Ureter (tissue), 1 donor: ENCODE data around the gene CSH1. TPM values are rescaled to one million over a fixed set of nuclear protein-coding genes. Genes with fewer than 3 reads are reported as not detected.
"Not testable (repeated sequence)": the region's sequence is repeated elsewhere in the genome, so short reads cannot be mapped to it uniquely, and the experiment has no call there.

Experiments
- DNase-seq: peaks from one replicate; pipeline ENCODE4 v3.0.0-alpha.2; 2020; ENCODE audit warnings: low spot score
- total RNA-seq: library from RNA; stranded (reverse); gene quantifications from one replicate; pipeline ENCODE4 v1.2.4, GENCODE V29; 2023
- donor health status: DM: yes; HTN: yes; CAD: no.

Gene CSH1
- total RNA-seq, 1 donor from 2014 or later = not detected

DNA sequence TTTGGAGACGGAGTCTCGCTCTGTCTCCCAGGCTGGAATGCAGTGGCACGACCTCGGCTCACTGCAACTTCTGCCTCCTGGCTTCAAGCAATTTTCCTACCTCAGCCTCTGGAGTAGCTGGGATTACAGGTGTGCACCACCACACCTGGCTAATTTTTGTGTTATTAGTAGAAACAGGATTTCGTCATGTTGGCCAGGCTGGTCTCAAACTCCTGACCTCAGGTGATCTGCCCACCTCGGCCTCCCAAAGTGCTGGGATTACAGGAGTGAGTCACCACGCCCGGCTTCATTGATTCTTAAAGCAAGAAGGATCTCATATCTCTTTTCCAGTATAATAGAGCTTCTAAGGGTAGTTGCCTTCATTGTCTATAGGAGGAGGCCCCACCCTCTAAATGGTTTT is 8.4 kb upstream of the CSH1 start:
- DNase-seq = not testable (repeated sequence)

GRCh38 chr17:63903787-63904201 is 7.4 kb upstream of the CSH1 start:
- not testable (repeated sequence) for DNase-seq

DNA sequence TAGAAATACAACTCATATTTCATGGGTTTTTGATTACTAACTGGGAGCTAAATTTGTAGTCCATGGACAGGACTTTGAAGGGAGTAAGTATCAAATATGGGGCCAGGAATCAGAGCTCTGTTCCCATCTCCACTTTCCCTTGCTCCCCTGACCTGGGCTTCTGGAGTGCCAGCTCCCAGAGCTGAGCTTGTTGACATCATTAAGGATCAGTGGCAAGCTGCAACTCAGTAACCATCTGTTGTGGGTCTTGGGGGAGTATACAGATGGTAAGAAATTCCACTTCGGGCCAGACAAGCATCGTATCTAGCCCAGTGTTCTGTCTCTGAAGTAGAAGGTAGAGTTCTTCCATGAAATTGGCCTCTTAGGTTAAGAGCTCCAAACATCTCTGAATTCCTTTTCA is 5.6 kb upstream of the CSH1 start:
- DNase-seq = not testable (repeated sequence)

DNA sequence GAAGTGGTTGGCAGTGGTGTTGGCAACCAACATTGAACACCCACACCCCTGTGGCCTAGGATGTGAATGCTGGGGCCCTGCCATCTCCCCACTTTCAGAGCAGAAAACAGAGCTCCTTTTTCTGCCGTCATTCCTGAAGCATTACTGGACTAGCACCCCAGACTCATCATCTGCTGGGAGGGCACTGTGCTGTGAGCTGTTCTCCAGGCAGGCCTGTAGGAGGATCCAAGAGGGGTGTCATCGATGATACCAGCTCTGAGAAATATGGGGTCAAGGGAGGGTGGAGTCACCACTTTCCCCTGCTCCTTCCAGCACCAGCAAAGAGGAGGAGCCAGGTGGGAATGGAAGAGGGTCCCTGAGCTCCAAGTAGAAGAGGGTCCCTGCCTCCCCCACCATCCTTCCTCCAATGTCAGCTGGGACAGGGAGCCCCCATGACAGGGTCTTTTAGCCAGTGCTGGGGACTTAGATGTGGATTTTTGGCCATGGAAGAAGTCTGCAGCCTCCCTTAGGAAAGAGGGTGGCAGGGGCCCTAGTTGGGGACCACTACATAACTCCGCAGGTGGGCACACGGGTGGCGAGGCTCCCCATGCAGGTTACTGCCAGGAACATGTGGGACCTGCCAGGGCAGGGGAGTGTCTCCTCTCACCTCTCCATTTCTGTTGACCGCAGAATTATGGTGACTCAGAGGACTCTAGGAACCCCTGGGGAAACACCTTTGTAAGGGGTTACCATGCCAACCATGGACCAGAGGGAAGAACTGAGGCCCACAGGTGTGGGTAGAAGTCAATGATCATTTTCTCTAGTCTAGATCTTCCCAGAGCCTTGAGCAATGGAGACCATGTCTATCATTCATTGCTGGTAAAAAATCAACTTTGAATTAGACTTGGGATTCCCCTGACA is 2.8 kb upstream of the CSH1 start:
- DNase-seq = not testable (repeated sequence)

DNA sequence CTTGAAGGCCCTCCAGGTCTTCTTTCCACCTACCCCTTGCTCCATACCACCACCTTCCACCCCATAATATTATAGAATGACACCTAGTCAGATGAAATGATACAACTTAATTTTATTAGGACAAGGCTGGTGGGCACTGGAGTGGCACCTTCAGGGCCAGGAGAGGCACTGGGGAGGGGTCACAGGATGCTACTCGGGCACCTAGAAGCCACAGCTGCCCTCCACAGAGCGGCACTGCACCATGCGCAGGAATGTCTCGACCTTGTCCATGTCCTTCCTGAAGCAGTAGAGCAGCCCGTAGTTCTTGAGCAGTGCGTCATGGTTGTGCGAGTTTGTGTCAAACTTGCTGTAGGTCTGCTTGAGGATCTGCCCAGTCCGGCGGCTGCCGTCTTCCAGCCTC is 1.6 kb downstream of the CSH1 start:
- not testable (repeated sequence) for DNase-seq

DNA sequence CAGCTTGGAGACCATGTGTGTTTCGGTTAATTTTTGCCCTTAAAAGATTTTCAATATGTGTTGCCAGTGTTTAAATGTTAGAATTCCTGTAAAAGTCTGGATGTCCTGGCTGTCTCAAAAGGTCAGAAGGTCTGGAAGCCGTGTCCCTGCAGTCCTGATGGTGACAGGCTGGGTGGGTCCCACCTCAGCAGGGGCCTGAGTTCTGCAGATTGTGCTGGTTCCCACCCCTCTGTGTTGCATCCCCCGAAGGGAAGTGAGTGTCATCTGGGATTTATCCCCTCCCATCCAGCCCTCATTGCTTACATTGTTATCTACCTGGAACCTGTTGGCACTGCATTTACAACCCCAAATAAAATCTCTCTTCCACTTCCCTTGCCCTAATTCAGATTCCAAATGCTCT is 2.4 kb downstream of the CSH1 start:
- DNase-seq = not testable (repeated sequence)

- not testable (repeated sequence) for DNase-seq
Measured at GRCh38 chr17:63892316-63893037, 3.9 kb downstream of the CSH1 start.

DNA sequence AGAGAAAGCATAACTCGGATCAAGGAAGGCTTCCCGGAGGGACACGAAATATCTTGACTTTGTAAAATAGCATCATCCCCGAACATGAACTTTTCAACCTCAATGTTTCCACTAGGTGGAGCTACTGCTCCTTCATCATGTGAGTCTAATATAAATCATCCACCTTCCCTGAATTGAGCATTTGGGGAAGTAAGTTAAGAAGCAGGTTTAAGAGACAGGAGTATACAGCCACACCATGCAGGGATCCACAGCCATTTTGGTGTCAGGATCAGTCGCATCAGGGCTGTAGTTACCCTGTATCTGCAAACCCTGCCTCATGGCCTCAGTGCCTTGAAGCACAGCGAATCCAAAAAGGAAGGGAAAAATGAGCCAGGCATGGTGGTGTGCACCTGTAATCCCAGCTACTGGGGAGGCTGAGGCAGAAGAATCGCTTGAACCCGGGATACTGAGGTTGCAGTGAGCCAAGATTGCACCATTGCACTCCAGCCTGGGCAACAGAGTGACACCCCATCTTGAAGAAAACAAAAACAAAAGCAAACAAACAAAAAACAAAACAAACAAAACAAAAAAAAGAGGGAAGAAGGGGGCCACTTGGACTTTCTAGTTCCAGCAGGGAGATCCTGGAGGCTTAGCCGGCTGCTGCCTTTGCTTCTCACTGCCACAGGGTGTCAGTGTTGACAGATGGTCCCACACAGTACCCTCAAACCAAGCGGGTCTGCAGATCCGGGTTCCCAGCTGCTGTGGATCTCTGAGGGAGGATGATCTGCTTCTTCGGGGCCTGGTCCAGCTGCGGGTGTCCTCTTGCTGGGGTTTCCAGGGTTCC is 7.1 kb downstream of the CSH1 start:
- not testable (repeated sequence) for DNase-seq

- not testable (repeated sequence) for DNase-seq
Measured at GRCh38 chr17:63885119-63885518, 11.3 kb downstream of the CSH1 start.

DNA sequence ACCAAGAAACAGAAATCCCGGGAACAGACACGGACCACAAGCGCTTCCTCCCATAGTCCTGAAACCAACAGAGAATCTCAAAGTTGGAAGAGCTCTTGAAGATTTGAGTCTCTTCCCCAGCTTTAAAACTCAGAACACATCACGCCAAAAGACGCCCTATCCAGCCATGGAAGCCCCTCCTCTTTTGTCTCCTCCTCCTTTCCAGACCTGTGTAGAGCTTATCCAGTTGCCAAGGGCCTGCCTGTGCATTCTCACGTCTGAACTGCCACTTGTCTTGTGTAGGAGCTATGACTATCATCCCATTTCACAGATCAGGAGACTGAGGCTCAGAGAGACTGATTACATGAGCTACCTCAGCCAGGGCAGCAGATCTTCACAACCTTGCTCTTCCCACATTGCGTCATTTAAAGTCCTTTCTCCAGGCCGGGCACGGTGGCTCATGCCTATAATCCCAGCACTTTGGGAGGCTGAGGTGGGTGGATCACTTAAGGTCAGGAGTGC is 13.7 kb downstream of the CSH1 start:
- DNase-seq = not testable (repeated sequence)

DNA sequence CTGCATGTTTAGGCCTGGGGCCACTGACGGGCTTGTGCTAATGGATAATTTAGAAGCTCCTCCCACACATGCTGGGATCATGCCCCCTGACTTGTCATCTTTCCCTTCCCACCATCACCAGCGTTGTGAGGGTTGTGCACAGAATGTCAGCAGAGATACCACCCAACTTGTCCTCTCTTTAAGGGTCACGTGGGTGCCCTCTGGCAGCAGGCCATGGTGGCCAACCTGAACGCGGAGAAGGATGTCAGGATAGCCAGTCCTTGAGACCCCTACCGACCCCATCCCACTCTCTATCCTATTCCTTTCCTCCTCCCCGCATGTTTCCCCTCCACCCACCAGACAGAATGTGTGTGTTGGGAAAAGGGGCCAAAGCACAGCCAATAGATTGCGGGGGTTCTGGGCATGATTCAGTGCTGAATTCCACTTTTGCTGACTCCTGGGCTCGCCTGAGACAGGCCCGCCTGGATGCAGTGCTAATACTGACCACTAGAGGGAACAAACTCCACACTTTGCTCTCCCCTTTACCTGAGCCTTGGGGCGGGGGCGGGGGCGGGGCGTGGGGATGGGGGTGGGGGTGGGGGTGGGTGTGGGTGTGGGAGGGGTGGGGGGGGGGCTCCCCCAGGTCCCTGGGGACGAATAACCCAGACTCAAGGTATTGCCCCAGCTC is 14.3 kb downstream of the CSH1 start, which contains the start of gene GH2:
Gene GH2, minus strand, starts transcription at position 10 of the 667 bp plus-strand sequence. CDS start 143 bp downstream, outside the sequence.
- peak; percentile 51 for DNase-seq

- DNase-seq = not testable (repeated sequence)
Measured at GRCh38 chr17:63881337-63881736, 15.0 kb downstream of the CSH1 start.

DNA sequence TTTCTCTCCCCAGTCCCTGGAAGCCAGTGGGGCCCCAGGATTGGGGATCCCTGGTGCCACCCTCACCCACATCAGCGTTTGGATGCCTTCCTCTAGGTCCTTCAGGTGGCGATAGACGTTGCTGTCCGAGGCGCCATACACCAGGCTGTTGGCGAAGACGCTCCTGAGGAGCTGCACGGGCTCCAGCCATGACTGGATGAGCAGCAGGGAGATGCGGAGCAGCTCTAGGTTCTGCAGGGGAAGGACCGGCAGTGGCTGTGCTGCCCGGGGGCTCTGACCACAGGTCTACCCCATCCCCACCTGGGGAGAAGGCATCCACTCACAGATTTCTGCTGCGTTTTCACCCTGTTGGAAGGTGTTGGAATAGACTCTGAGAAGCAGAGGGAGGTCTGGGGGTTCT is 15.7 kb downstream of the CSH1 start:
- DNase-seq = no peak

GRCh38 chr17:63878413-63878812 is 18.0 kb downstream of the CSH1 start:
- not testable (repeated sequence) for DNase-seq

- DNase-seq = not testable (repeated sequence)
Measured at GRCh38 chr17:63874693-63875092, 21.7 kb downstream of the CSH1 start.

- not testable (repeated sequence) for DNase-seq
Measured at GRCh38 chr17:63874061-63874626, 22.2 kb downstream of the CSH1 start.

DNA sequence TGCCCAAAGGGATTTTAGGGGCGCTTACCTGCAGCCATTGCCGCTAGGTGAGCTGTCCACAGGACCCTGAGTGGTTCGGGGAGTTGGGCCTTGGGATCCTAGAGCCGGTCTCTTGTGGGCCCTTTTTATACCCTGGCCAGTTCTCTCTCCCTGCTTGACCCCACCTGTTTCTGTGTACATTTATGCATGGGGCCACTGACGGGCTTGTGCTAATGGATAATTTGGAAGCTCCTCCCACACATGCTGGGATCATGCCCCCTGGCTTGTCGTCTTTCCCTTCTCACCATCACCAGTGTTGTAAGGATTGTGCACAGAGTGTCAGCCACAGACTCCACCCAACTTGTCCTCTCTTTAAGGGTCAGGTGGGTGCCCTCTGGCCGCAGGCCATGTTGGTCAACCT is 22.8 kb downstream of the CSH1 start, which contains the start of gene CSH2:
Gene CSH2, minus strand, starts transcription at position 101 of the 400 bp plus-strand sequence. Its CDS starts 63 bp downstream, at position 38.
- not testable (repeated sequence) for DNase-seq

DNA sequence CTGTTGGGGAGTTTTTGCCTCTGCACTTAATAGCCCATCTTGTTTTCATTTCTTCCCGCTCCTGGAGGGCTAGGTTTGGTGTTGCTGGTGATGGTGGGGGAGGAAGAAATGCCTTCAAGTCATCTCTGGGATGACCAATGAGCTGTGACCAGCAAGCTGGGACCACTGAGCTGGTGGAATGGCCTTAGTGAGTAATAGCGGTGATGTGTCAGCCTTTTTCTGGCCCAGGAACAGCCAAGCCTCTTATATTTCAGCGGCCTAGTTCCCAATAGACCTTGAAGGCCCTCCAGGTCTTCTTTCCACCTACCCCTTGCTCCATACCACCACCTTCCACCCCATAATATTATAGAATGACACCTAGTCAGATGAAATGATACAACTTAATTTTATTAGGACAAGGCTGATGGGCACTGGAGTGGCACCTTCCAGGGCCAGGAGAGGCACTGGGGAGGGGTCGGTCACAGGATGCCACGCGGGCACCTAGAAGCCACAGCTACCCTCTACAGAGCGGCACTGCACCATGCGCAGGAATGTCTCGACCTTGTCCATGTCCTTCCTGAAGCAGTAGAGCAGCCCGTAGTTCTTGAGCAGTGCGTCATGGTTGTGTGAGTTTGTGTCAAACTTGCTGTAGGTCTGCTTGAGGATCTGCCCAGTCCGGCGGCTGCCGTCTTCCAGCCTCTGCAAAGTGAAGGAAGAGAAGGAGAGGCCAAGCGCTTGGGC is 24.6 kb downstream of the CSH1 start:
- DNase-seq = not testable (repeated sequence)

GRCh38 chr17:63870292-63870665 is 26.1 kb downstream of the CSH1 start:
- not testable (repeated sequence) for DNase-seq
